NCI-H748 treated with DMSO at 0.1 percent for 48 hours (cell line): ENCODE data around the gene FRS2.

ENCODE experiments used
- DNase-seq: peaks from one replicate; lab custom pipeline; 2025; lab: John Stamatoyannopoulos, UW

FRS2 gene

DNA sequence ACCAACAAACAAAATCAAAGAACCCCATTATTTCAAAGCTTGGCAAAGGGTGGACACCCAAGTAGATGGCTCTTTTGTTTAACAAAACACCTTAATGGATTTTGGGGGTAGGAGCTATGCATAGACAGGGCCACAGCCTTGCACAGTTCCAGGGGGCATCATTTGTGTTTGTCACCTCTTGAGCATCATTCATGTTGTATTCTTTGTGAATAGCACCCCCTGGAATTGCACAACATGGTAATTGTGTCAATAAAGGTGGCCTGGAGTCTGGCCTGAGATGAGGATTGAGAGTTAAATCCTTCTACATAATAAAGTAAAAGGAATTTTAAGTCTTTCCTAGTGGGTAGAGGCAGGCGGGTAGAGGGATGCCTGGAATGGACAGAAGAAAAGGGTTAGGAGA, 3.3 kb upstream of the FRS2 start:
- DNase-seq: no peak

DNA sequence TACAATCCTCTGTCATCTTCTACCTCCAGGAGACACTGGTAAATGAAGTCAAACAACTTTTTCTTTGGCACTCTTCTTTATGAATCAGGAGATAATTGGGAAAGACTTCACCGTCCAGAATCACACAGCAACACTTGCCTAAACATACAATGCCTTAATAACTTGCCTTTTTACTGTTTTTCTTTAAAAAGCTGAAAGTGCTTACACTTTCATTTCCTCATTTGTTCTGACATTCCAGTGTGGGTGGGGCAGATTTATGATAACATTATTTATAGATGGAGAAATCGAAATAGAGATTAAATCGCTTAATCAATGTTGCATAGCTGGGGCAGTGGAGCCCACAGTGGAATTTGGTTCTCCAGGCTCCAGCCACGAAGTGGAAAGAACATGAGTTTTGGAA, 2.8 kb upstream of the FRS2 start:
- no peak for DNase-seq

DNA sequence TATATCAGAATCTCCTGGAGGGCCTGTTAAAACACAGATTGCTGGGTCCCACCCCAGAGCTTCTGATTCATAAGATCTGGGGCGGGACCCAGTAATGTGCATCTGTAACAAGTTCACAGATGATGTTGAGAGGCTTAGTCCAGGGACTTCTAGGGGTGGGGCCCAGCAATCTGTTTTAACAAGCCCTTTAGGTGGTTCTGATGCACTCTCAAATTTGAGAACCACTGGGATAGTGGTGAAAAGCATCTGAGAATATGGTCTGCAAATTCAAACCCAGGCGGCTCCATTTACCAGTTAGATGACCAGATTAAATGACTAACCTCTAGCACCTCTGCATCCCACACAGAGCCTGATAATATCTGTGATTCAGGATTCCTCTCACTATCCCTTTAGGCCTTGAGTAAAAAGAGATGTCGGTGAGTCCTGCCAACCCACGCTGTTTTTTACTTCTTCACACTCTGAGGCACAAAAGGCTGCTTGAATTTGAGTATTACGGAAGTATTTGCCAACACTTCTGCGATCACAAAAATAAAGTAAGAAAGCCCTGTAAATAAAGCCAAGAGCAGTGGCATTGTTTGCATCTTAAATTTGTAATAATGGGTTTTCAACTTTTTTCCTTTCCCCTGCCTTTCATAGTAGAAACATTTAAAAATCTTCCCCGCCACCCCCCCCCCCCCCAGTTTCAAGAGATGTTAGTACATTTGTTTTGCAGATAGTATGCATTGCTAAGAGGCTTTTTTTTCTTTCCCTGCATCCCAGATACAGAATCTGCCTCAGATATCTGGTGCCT, 1.8 kb upstream of the FRS2 start:
- no peak for DNase-seq

DNA sequence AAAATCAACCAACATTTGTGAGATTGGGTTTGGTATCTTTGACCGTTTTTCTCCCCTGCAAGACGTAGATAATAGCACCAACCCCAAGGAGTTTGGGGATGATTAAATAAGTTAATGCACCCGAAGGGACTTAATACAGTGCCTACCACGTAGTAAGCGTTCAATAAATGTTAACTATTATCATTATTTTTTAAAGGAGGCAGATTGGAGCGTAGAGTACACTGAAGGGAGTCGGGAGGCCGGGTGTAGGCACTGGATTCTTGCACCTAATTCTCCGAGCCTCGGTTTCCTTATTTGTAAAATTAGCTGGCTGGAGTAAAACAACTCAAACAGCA, 367 bp upstream of the FRS2 start:
- no peak for DNase-seq

DNA sequence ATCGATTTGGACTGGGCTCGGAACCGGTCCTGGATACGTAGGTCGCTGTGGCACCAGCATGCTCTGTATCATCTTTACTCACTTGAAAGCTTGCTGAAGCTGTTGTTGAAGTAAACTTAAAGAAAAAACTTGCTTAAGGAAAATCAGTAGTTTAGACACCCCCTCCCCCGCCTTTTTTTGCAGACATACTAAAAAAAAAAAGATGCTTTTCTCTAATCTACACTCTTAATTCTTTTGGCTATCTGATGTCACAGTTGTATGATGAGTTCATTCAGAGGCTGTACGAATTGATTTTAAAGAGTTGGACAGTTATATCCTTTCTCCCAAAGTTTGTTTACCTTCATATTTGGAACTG, 865 bp downstream of the FRS2 start:
- no peak for DNase-seq

DNA sequence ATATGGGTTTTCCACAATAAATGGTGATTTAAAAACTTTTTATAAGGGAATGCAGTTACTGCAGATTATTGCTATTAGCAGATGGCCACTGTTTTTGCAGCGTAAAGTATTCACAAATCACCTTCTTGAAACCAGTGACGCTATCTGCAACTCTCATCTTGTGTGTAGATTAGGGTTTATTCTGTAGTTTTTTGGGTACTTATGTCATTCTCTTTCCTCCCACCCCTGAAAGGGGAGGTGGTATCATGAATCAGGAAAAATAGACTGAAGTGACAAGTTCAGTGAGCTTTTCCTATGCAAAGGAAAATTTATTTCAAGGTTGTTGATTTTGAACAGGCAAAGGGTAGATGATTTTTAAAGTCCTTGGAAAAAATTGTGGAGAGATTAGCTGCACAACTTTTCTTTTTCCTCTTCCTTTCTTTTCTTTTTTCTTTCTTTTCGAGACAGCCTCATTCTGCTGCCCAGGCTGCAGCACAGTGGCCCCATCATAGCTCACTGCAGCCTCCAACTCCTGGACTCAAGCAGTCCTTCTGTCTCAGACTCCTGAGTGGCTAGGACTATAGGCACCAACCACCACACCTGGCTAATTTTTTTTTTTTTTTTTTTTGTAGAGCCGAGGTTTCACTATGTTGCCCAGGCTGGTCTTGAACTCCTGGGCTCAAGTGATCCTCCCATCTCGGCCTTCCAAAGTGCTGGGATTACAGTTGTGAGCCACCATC, 1.6 kb downstream of the FRS2 start:
- no peak for DNase-seq

DNA sequence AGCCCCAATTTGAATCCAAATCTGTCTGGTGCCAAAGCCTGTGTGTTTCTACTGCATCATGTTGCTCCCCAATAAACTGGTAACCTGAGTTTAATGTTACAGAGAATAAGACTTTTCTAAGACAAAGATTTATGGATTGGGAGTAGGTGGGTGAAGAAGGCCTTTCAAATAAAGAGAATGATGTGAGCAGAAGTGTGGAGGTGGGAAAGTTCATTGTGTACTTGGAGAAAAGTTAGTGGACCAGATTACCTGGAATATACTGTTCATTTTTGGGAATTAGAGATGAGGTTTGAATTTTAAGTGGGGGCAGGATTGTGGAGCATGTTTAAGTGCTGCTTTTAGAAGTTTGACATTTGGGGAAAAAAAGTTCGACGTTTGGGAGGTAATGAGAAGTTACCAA, 3.1 kb downstream of the FRS2 start:
- DNase-seq: no peak

DNA sequence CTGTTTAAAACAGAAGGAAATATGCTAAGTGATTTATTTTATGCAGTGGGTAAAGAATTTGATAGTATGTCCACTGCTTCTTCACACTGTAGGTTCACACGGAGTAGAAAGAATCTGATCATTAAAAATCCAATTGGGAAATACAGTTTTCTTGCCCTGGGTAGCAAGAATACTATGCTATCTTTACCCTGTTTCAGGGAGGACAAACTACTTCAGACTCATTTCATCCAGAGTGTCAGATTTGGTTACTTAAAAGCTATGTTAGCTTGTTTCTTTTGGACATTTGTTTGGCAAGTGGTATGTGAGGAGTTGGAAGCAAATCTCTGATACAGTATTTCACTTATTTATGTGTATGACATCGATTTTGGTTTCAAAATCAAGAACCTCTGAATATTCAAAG, 4.3 kb downstream of the FRS2 start:
- no peak for DNase-seq

DNA sequence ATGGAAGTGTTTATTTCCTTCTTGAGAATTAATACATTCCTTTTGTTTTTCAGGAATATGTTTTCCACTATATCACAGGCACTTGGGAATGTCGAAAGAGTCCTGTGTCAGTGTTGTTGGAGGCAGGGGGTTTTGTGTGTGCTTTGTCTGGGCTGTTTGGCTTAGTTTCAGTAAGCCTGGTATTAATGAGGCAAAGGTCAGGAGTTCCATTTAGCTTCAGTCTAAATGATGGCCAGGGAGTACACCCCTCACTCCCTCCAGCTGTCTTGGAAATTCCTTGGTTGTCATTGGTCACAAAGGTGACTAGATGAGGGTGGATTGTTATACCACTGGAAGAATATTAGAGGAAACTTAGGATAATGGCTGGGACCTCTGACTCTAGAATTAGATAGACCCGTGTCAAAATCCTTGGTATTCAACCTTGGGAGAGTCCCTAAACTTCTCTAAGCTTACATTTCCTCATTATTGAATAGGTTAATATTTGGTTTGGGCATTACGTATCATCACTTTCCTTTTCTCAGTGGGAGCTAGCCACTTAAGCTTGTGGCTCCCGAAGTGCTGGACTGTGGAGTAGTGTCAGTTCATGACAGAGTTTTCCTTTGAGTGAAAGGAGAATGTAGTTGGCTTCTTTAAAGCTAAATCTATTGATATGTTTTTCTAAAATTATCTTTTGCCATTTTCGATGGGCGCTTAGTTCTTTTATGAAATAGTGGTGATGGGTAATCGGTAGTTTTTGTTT, 5.2 kb downstream of the FRS2 start:
- DNase-seq: no peak

DNA sequence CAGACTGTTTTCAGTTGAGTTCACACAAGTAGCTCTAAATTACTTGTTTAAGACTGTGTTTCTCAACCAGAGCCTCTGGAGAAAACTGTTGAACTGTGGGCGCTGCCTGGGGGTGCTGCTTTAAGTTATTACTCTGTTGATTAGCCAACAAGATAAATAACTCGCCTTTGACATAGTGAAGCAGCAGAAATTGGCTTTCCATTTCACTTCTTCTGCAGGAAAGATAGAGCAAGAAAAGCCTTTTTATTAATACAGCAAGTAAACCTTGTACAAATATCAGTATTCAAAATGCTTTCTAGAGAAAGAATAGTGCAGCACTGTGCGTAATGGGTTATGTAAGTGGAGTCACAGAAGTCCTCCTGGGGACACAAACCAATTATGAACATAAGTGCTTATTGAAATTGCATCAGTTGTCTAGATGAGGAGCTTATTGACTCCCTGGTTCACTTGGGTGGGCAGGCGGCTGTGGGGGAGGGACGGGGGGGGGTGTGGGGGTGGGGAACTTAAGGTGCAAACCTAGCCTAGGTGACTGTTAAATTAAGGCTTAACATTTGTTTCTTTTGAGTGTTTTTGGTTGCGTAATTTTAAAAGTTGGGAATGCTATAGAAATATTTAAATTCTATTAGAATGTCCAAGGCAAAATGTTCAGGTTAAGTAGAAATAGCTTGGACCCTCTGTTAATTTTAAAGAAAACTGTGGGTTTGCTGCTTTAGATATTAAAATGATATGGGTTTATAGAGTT, 6.3 kb downstream of the FRS2 start:
- no peak for DNase-seq

DNA sequence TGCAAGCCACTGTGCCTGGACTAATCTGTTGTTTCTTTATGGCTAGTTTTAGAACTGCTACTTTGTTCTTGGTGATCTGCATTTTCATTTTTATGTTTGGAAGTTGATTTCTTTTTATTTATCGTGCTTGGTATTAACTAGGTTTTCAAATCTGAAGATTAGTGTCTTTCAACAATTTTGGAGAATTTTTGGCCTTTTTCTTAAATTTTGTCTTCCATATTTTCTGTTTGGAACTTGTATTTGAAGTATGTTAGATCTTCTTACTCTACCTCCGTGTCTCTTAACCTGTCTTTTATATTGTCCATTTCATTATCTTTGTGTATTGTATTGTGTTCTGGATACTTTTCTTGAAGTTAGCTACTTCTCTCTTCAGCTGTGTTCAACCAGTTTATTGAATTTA, 9.5 kb downstream of the FRS2 start:
- no peak for DNase-seq

DNA sequence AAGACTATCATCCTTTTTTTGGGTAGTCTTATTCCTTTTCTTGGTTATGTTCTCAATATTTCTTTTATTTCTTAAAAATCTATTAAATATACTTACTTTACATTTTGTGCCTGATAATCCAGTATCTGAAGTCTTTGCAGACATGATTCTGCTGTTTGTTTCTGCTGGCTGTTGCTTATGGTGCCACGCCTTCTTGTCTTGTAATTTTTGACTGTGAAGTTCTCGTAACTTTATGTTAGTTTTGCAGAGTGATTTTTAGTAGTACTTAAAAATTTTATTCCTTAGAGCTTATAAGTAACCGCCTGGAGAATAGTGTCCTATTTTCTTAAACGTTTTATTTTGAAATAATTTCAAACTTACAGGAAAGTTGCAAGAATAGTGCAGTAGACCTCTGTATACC, 10.5 kb downstream of the FRS2 start:
- DNase-seq: no peak

DNA sequence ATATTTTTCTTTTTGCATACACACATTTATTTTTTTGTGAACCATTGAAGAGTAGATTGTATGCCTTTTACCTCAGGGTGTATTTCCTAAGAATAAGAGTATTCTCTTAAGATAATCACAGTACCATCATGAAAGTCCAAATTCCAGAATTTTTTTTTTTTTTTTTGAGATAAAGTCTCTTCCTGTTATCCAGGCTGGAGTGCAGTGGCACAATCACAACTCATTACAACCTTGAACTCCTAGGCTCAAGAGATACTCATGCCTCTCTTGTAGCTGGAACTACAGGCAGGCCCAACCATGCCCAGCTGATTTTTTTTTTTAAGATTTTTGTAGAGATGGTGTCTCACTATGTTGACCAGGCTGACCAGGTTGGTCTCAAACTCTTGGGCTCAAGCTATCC, 10.9 kb downstream of the FRS2 start:
- DNase-seq: no peak

DNA sequence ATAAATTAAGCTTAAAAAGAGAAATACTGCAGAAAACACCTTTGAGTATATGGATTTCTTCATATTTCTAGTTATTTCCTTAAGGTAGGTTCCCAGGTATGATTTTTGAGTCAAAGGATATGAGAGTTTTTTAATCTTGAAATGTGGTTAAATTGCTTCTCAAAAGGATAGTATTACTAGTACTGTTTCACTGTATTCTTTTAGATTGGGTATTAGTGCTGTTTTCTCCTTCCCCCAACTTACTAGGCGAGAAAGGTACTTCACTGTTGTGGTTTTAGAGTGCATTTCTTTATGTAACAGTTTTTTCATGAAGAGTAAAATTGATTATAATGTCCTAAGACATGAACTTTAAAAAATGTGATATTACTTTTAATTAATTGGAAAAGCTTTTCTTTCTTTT, 13.5 kb downstream of the FRS2 start:
- no peak for DNase-seq

DNA sequence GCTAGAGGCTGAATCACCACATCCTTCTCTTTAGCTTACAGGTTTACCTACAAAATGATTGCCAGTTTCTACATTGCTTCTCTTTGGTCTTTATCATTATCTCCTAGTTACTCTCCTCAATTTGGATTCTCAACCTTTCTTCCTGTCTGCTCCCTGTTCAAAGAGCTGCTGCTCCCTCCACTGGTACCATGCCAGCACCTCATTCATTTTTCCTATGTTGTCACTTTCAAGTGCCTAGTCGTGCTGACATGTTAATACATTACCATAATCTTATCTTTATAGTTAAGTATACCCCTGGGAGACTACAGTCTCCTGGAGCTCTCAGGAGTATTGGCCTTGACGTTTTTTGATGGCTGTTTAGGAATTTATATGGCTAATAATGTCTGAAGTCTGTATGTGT, 14.2 kb downstream of the FRS2 start:
- DNase-seq: no peak

DNA sequence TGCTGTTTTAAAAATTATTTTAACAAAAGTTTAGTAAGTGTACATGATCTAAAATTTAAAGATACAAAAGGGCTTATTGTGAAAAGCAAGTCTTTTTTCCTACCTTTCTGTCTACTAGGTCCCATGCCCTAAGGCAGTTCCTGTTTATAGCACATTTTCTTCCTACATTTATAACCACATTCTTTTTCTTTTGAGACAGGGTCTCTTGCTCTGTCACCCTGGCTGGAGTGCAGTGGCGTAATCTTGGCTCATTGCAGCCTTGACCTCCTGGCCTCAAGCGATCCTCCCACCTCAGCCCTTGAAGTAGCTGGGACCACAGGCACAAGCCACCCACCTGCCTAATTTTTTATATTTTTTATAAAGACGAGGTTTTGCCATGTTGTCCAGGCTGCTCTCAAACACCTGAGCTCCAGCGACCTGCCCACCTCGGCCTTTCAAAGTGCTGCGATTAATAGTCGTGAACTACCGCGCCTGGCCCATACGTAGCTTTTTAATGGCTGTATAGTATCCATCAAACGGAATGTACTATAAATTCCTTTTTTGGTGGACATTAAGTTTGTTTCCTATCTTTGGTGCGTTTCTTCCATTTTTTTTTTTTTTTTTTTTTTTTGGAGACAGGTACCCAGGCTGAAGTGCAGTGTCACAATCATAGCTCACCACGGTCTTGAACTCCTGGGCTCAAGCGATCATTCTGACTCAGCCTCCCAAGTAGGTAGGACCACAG, 20.9 kb downstream of the FRS2 start:
- DNase-seq: no peak

DNA sequence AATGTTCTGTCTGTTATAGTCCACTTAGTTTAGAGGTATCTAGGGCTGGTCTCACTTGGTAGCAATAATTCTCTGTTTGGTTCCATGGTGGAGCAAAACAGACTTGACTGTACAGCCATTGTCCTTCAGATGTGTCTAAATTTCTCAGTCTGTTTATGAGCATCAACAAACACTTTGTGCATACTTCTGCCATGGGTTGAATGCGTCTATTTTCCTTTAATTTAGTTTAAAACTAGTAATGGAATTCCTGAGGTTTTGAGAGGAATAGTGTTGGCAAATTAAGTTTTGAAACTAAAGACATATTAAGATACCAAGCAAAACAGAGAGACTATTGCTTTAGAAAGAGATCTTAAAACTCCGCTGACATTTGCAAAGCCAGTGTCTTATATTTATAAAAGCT, 22.6 kb downstream of the FRS2 start:
- no peak for DNase-seq

DNA sequence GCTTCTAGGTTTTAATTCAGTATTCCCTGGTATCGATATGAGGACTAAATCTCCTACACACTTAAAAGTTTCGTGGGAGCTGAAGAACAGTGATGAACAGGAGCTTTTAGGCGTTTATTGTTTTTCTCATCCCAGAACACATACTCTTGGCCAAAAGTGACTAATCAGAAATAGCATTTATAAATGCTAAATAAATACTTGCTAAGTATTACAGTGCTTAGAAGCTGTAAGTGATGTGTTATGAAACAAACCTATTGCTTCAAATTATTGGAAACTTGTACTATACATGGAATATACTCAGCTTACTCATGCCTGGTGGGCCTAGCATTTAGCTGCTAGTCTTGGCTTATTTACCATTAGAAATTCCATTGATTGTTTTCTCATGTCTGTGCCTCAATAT, 24.9 kb downstream of the FRS2 start:
- DNase-seq: no peak

DNA sequence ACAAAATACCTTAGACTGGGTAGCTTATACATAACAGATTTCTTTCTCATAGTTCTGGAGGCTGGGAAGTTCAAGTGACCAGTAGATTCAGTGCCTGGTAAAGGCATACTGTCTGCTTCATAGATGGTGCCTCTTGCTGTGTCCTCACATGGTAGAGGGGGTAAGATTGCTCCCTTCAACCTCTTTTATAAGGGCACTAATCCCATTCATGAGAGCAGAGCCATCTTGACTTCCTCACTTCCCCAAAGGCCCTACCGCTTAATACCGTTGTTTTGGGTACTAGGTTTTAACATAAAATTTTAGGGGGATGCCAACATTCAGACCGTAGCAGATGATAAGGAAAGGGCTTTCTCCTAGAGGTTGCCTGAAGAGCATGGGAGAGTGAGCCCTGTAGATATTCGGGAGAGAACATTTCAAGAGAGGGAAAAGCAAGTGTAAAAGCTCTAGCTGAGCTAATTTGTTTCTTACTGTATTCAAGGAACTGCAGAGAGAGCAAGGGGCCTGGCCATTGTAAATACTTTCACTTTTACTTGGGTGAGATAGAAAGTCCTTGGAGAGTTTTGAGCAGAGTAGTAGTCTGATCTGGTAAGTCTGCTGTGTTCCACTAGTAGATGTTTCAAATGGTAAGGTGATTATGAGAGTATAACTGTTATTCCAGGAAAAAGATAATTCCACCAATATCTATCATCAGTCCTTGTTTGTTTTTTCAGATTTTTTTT, 27.3 kb downstream of the FRS2 start:
- DNase-seq: no peak

DNA sequence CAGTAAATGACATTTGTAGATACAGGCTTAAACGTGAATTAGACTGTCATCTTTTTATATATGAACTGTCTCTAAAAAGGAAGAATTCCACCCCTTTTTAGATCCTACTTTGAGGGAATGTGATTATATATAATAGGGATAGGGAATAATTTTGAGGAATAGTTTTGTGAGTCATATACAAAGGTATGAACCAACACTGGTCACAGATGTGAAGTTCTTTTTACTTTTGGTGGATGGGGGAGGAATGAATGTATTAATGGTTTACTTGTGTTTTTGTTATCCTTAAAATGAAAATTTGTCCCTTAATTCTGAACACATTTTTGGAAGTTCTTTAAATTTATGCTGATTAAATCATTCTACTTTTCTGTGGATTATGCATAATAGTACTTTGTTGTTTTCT, 30.4 kb downstream of the FRS2 start:
- no peak for DNase-seq

DNA sequence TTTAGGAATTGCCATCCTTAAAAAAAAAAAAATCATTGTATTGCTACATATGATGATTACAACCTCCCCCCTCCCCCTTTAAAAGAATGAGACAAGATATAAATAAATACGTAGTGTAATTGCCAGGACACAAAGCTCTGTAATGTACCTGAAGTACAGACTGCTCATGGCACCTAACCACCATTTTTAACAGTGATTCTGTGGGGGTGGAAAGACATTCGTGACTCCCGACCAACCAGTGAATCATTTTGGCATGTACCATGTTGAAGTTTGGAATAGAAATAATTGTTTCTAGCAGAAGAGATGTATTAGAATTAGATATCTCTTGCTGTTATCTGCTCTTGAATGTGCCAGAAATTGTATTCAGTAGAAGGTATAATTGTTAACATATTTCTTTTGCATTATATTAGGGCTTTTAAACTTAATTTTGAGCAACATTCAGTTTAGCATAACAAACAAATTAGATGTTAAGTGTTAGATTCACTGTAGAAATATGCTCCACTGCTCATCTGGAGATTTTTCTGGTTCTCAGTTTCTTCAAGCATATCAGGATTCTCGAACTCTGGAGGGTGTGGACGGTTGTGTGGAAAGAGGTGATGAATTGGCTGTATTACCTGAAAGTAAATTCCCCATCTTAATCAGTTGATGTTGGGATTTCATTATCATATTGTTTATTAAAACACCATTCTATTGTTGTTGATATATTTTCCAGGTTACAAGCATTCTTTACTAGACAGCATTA, 31.1 kb downstream of the FRS2 start:
- DNase-seq: no peak
